Trophoblast cell (in vitro differentiated cells and primary cell): ENCODE data around the gene FANCI.
"Not testable (repeated sequence)": the region's sequence is repeated elsewhere in the genome, so short reads cannot be mapped to it uniquely, and the experiment has no call there.

Experiments used
- DNase-seq, 2 donors: peaks; one replicate each; pipeline ENCODE4 v3.0.0-alpha.2; 2016
- H2AFZ ChIP-seq: 2 replicates; pipeline ENCODE4 v1.6.1; 2013; ENCODE audit warnings: low read length, moderate library complexity, mild to moderate bottlenecking; ENCODE audit not compliant: insufficient read depth, poor library complexity
- H2AK5ac ChIP-seq: 2 replicates; pipeline ENCODE4 v1.6.1; 2013; ENCODE audit warnings: mild to moderate bottlenecking, low read length
- H2BK120ac ChIP-seq: 2 replicates; pipeline ENCODE4 v1.6.1; 2013; ENCODE audit warnings: low read length, mild to moderate bottlenecking, moderate library complexity; ENCODE audit not compliant: insufficient read depth, poor library complexity
- H2BK12ac ChIP-seq: 2 replicates; pipeline ENCODE4 v1.6.1; 2013; ENCODE audit warnings: mild to moderate bottlenecking, low read length, moderate library complexity
- H2BK5ac ChIP-seq: 2 replicates; pipeline ENCODE4 v1.6.1; 2013; ENCODE audit warnings: low read length, low read depth, moderate library complexity, mild to moderate bottlenecking; ENCODE audit not compliant: poor library complexity
- H3K14ac ChIP-seq: 2 replicates; pipeline ENCODE4 v1.6.1; 2013; ENCODE audit warnings: mild to moderate bottlenecking, low read length
- H3K18ac ChIP-seq: 2 replicates; pipeline ENCODE4 v1.6.1; 2013; ENCODE audit warnings: mild to moderate bottlenecking, low read length
- H3K23ac ChIP-seq: 2 replicates; pipeline ENCODE4 v1.6.1; 2013; ENCODE audit warnings: low read length
- H3K27ac ChIP-seq: 2 replicates; pipeline ENCODE4 v1.5.1; 2013; ENCODE audit warnings: low read depth, mild to moderate bottlenecking, inconsistent platforms, low read length, moderate library complexity
- H3K27me3 ChIP-seq: 2 replicates; pipeline ENCODE4 v1.6.1; 2013; ENCODE audit warnings: inconsistent platforms, mild to moderate bottlenecking, low read length, moderate library complexity; ENCODE audit not compliant: insufficient read depth
- H3K36me3 ChIP-seq, 2 experiments: 1 replicate in 1 of 2; 2 replicates in 1 of 2; pipeline ENCODE4 v1.6.1; 2013; ENCODE audit warnings: low read length in 2 of 2, mild to moderate bottlenecking in 2 of 2, moderate library complexity in 1 of 2; ENCODE audit not compliant: insufficient read depth in 2 of 2, control insufficient read depth in 1 of 2
- H3K4ac ChIP-seq: 2 replicates; pipeline ENCODE4 v1.6.1; 2013; ENCODE audit warnings: low read depth, mild to moderate bottlenecking, low read length, moderate library complexity
- H3K4me1 ChIP-seq, 2 experiments: 1 replicate in 1 of 2; 2 replicates in 1 of 2; pipeline ENCODE4 v1.6.1; 2013; ENCODE audit warnings: low read length in 2 of 2, mild to moderate bottlenecking in 2 of 2, moderate library complexity in 1 of 2; ENCODE audit not compliant: insufficient read depth in 2 of 2, control insufficient read depth in 1 of 2
- H3K4me2 ChIP-seq: 2 replicates; pipeline ENCODE4 v1.6.1; 2013; ENCODE audit warnings: inconsistent platforms, mild to moderate bottlenecking, low read length, moderate library complexity
- H3K4me3 ChIP-seq: 2 replicates; pipeline ENCODE4 v1.5.1; 2013; ENCODE audit warnings: mild to moderate bottlenecking, low read depth, low read length, inconsistent platforms
- H3K79me1 ChIP-seq: one replicate; pipeline ENCODE4 v1.6.1; 2013; ENCODE audit warnings: low read length
- H3K79me2 ChIP-seq: 2 replicates; pipeline ENCODE4 v1.6.1; 2013; ENCODE audit warnings: low read length, mild to moderate bottlenecking; ENCODE audit not compliant: control insufficient read depth, insufficient read depth, poor library complexity
- H3K9ac ChIP-seq: 2 replicates; pipeline ENCODE4 v1.6.1; 2013; ENCODE audit warnings: mild to moderate bottlenecking, low read length
- H3K9me3 ChIP-seq: 2 replicates; pipeline ENCODE4 v1.6.1; 2013; ENCODE audit warnings: low read depth, mild to moderate bottlenecking, control low read depth, inconsistent platforms, low read length; ENCODE audit not compliant: insufficient read depth
- H4K12ac ChIP-seq: 2 replicates; pipeline ENCODE4 v1.6.1; 2013; ENCODE audit warnings: low read depth, mild to moderate bottlenecking, low read length, moderate library complexity
- H4K8ac ChIP-seq: 2 replicates; pipeline ENCODE4 v1.6.1; 2013; ENCODE audit warnings: low read depth, mild to moderate bottlenecking, low read length, moderate library complexity
- H4K91ac ChIP-seq: one replicate; pipeline ENCODE4 v1.6.1; 2013; ENCODE audit warnings: low read depth, mild to moderate bottlenecking, low read length, moderate library complexity
- WGBS: extraction: QIAGEN DNeasy Blood & Tissue Kit; methylation state at CpG from one replicate; pipeline ENCODE4 v1.1.7; 2013; ENCODE audit warnings: missing lambda C conversion rate; ENCODE audit not compliant: insufficient read length, insufficient coverage; ENCODE audit errors: extremely low coverage; 5-methylcytosine and 5-hydroxymethylcytosine counted together

FANCI gene

DNA sequence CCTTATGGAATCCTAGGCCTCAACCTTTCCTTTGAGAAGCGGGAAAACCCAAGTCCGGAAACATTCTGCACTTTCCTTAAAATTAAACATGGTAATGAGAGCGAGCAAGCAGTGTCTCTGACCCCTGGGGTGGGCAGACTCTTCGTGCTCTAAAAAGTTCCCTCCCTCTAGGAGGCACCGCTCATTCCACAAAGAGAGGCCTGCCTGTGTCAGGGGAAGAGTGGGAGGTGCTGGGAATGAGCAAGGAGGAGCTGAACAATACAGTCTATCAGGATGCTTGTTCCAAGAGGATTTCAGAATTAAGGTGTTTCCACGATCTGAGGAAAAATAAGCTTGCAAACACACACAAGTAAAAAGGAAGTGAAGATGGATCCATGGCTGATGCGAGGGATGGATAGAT is 16.4 kb upstream of the FANCI start:
- no peak overlapping the region for H4K8ac ChIP-seq

GRCh38 chr15:89230277-89230676 is 13.5 kb upstream of the FANCI start:
- H3K27me3 ChIP-seq: no peaks in the 10 kb centered on the region
- H3K23ac ChIP-seq: no peak overlapping the region
- no peak overlapping the region for H4K91ac ChIP-seq
- no peak overlapping the region for H3K4ac ChIP-seq
- H3K9ac ChIP-seq: no peak overlapping the region
- no peak for DNase-seq
- H2BK5ac ChIP-seq: no peak overlapping the region
- H3K4me2 ChIP-seq: no peak overlapping the region
- no peak overlapping the region for H3K27ac ChIP-seq
- H4K12ac ChIP-seq: no peak overlapping the region
- no peaks in the 10 kb centered on the region for H3K36me3 ChIP-seq
- no CpG with 5 or more reads among the region's 5 CpGs for WGBS
- H3K79me2 ChIP-seq: no peaks in the 10 kb centered on the region
- H3K14ac ChIP-seq: no peak overlapping the region
- no peak overlapping the region for H2AFZ ChIP-seq
- H3K79me1 ChIP-seq: no peaks in the 10 kb centered on the region
- H3K4me3 ChIP-seq: no peak overlapping the region
- no peak overlapping the region for H2AK5ac ChIP-seq
- no peak overlapping the region for H4K8ac ChIP-seq
- H3K4me1 ChIP-seq: no peaks in the 10 kb centered on the region
- no peak overlapping the region for H3K18ac ChIP-seq
- H3K9me3 ChIP-seq: no peaks in the 10 kb centered on the region
- H2BK12ac ChIP-seq: no peak overlapping the region
- H2BK120ac ChIP-seq: no peak overlapping the region

More for the DNA sequence above, 16.4 kb upstream of the FANCI start:
- Histone ChIP-seq H3K79me2 (no peaks in the 10 kb centered on the region), H3K9ac (no peak overlapping the region), H3K9me3 (no peaks in the 10 kb centered on the region), H3K18ac (no peak overlapping the region), H3K4ac (no peak overlapping the region), H3K4me3 (no peak overlapping the region), H2BK120ac (no peak overlapping the region), H3K27me3 (no peaks in the 10 kb centered on the region), H3K27ac (no peak overlapping the region), H4K91ac (no peak overlapping the region), H2BK5ac (no peak overlapping the region), H3K79me1 (no peaks in the 10 kb centered on the region), H2AFZ (no peak overlapping the region), H3K4me1 (no peaks in the 10 kb centered on the region), H2BK12ac (no peak overlapping the region), H3K4me2 (no peak overlapping the region), H2AK5ac (no peak overlapping the region), H3K23ac (no peak overlapping the region), H4K12ac (no peak overlapping the region), H3K36me3 (no peaks in the 10 kb centered on the region), H3K14ac (no peak overlapping the region)
- no CpG with 5 or more reads among the region's 7 CpGs for WGBS
- DNase-seq: no peak

DNA sequence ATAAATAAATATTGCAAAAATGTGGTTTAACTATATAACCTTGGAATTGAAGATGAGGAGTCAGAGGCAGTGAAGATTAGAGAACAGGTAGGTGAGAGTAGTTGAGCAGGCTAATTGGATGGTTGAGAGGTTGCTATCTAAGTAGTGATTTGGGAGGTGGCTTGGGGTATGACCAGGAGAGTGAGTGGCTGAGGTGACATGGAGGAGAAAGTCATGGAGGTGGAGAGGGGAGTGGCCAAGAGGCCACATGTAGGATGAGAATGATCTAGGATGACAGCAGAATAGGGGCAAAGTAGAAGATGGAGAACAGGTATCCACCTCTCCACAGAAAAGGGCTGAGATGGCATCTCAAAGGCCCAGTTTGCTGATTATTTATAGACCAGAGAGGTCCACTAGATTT is 11.9 kb upstream of the FANCI start:
- Histone ChIP-seq H2AFZ (no peak overlapping the region), H2AK5ac (no peak overlapping the region), H3K36me3 (no peaks in the 10 kb centered on the region), H2BK120ac (no peak overlapping the region), H3K79me2 (no peaks in the 10 kb centered on the region), H3K9ac (no peak overlapping the region), H3K9me3 (no peaks in the 10 kb centered on the region), H3K4me2 (no peak overlapping the region), H3K23ac (no peak overlapping the region), H2BK12ac (no peak overlapping the region), H3K27ac (no peak overlapping the region), H3K18ac (no peak overlapping the region), H3K4me3 (no peak overlapping the region), H3K27me3 (no peaks in the 10 kb centered on the region), H4K8ac (no peak overlapping the region), H3K14ac (no peak overlapping the region), H3K4ac (no peak overlapping the region), H2BK5ac (no peak overlapping the region), H4K91ac (no peak overlapping the region), H3K4me1 (no peaks in the 10 kb centered on the region), H4K12ac (no peak overlapping the region), H3K79me1 (no peaks in the 10 kb centered on the region)
- DNase-seq: no peak

DNA sequence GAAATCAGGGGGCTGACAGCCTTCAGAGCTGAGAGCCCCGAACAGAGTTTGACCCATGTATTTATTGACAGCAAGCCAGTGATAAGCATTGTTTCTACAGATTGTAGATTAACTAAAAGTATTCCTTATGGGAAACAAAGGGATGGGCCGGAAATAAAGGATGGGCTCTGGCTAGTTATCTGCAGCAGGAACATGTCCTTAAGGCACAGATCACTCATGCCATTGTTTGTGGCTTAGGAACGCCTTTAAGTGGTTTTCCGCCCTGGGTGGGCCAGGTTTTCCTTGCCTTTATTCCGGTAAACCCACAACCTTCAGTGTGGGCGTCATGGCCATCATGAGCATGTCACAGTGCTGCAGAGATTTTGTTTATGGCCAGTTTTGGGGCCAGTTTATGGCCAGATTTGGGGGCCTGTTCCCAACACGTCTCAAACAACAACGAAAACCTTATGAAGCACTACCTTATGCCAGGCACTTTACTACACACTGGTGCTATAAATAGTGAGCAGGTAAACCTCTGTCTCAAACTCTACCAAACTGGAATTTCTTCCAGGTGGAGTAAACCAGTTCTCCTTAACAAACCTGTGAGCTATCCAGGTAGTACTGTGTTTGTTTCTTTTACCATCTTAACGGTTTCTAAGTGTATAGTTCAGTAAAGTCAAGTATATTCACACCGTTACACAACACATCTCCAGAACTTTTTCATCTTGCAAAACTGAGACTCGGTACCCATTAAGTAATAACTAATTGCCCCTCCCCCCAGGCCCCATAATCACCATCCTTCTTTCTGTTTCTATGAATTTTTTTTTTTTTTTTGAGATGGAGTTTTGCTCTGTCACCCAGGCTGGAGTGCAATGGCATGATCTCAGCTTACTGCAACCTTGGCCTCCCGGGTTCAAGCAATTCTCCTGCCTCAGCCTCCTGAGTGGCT is 3.6 kb upstream of the FANCI start:
- H3K9ac ChIP-seq, H3K4me2 ChIP-seq, H4K91ac ChIP-seq, H2BK120ac ChIP-seq, H2BK5ac ChIP-seq, H4K8ac ChIP-seq, DNase-seq, H3K79me1 ChIP-seq, H3K14ac ChIP-seq, H3K9me3 ChIP-seq, H2AK5ac ChIP-seq, H3K23ac ChIP-seq, H2BK12ac ChIP-seq, H3K18ac ChIP-seq, H3K27me3 ChIP-seq, H3K79me2 ChIP-seq, H3K4me3 ChIP-seq, H2AFZ ChIP-seq, H3K4ac ChIP-seq, H4K12ac ChIP-seq, H3K27ac ChIP-seq, H3K36me3 ChIP-seq, H3K4me1 ChIP-seq: not testable (repeated sequence)
- WGBS: no CpG with 5 or more reads among the region's 12 CpGs
